Measurements from ENCODE around the gene CACNA1C. TPM values are rescaled to one million over a fixed set of nuclear protein-coding genes. Genes with fewer than 3 reads are reported as not detected.

The CACNA1C gene
- total RNA-seq, 4 donors from 2014 or later, result 5.2 to 12.9 (median 6.3) TPM

- WGBS, 2 donors, result 71 to 78% methylated on average over 7 of the region's 7 CpGs
- DNase-seq (ENCODE audit: low spot score in 2 of 2), result no peak
- TF ChIP-seq POLR2A (IDR thresholded peaks at IDR 0.05) (no peak), EP300 (IDR thresholded peaks at IDR 0.05) (no peak), CTCF (IDR thresholded peaks at IDR 0.05) (no peak)
- Histone ChIP-seq H3K27me3 (no peaks in the 10 kb centered on the region), H3K4me1 (peaks cover 0 to 12% (median 0%) of the 10 kb centered on the region in 4 donors), H3K9me3 (no peaks in the 10 kb centered on the region), H3K4me3 (no peak overlapping the region), H3K36me3 (no peaks in the 10 kb centered on the region), H3K27ac (no peak overlapping the region)
Measured at GRCh38 chr12:2378835-2379330, 326.1 kb downstream of the CACNA1C start.

GRCh38 chr12:2380946-2381345, 328.2 kb downstream of the CACNA1C start:
- H3K4me3 ChIP-seq, result no peak overlapping the region
- H3K27ac ChIP-seq, result no peak overlapping the region
- H3K36me3 ChIP-seq, result no peaks in the 10 kb centered on the region
- TF ChIP-seq EP300 (IDR thresholded peaks at IDR 0.05), result no peak
- TF ChIP-seq POLR2A (IDR thresholded peaks at IDR 0.05), result no peak
- no peak for TF ChIP-seq CTCF (IDR thresholded peaks at IDR 0.05)
- no peaks in the 10 kb centered on the region for H3K9me3 ChIP-seq
- no peak for DNase-seq (ENCODE audit: low spot score in 2 of 2)
- no peaks in the 10 kb centered on the region for H3K27me3 ChIP-seq
- peaks cover 0 to 27% (median 0%) of the 10 kb centered on the region in 4 donors for H3K4me1 ChIP-seq
- WGBS, 2 donors, result 85 to 88% methylated on average over 2 of the region's 2 CpGs

- H3K4me3 ChIP-seq, result no peak overlapping the region
- H3K27me3 ChIP-seq, result no peaks in the 10 kb centered on the region
- TF ChIP-seq EP300 (IDR thresholded peaks at IDR 0.05) (no peak), CTCF (IDR thresholded peaks at IDR 0.05) (no peak), POLR2A (IDR thresholded peaks at IDR 0.05) (no peak)
- H3K9me3 ChIP-seq, result no peaks in the 10 kb centered on the region
- DNase-seq (ENCODE audit: low spot score in 2 of 2), result no peak
- H3K4me1 ChIP-seq, result peaks cover 0 to 27% (median 0%) of the 10 kb centered on the region in 4 donors
- no peaks in the 10 kb centered on the region for H3K36me3 ChIP-seq
- H3K27ac ChIP-seq, result peak overlapping the region in 2 of 4 donors; percentile 30 to 36
- 66 to 74% methylated on average over 5 of the region's 5 CpGs for WGBS, 2 donors
Measured at GRCh38 chr12:2382370-2383155, 329.8 kb downstream of the CACNA1C start.

GRCh38 chr12:2383325-2384028, 330.7 kb downstream of the CACNA1C start:
- Histone ChIP-seq H3K4me3 (no peak overlapping the region), H3K27me3 (no peaks in the 10 kb centered on the region), H3K27ac (peak overlapping the region in 2 of 4 donors; percentile 30 to 68), H3K4me1 (peaks cover 0 to 27% (median 0%) of the 10 kb centered on the region in 4 donors), H3K9me3 (no peaks in the 10 kb centered on the region), H3K36me3 (no peaks in the 10 kb centered on the region)
- no peak for DNase-seq (ENCODE audit: low spot score in 2 of 2)
- 35 to 37% methylated on average over 10 of the region's 10 CpGs for WGBS, 2 donors
- TF ChIP-seq CTCF (IDR thresholded peaks at IDR 0.05) (no peak), EP300 (IDR thresholded peaks at IDR 0.05) (peak in 1 of 2 donors; percentile 3)

GRCh38 chr12:2384029-2384386, 331.2 kb downstream of the CACNA1C start:
- peak in 1 of 2 donors; percentile 22 for DNase-seq (ENCODE audit: low spot score in 2 of 2)
- no peak overlapping the region for H3K4me3 ChIP-seq
- 84 to 94% methylated on average over 6 of the region's 6 CpGs for WGBS, 2 donors
- H3K36me3 ChIP-seq, result no peaks in the 10 kb centered on the region
- H3K9me3 ChIP-seq, result no peaks in the 10 kb centered on the region
- peaks cover 0 to 27% (median 0%) of the 10 kb centered on the region in 4 donors for H3K4me1 ChIP-seq
- TF ChIP-seq EP300 (IDR thresholded peaks at IDR 0.05), result no peak
- TF ChIP-seq CTCF (IDR thresholded peaks at IDR 0.05), result no peak
- no peak for TF ChIP-seq POLR2A (IDR thresholded peaks at IDR 0.05)
- no peaks in the 10 kb centered on the region for H3K27me3 ChIP-seq
- H3K27ac ChIP-seq, result peak overlapping the region in 2 of 4 donors; percentile 30 to 68

Data from tibial nerve (tissue), 4 donors.